Liver (tissue), 9 donors: ENCODE results near the gene NUP93. TPM values are rescaled to one million over a fixed set of nuclear protein-coding genes. Genes with fewer than 3 reads are reported as not detected.

Experiments
- DNase-seq: peaks from one replicate; pipeline ENCODE4 v3.0.0-alpha.2; 2017; ENCODE audit warnings: low spot score
- H3K27ac ChIP-seq, 2 donors: one replicate each; pipeline ENCODE4 v1.7.0; 2013; ENCODE audit warnings: inconsistent platforms in 2 of 2, low read length in 2 of 2, control low read depth in 1 of 2, low read depth in 1 of 2, mild to moderate bottlenecking in 1 of 2
- H3K27me3 ChIP-seq, 4 donors: one replicate each; pipeline versions ENCODE4 v1.6.1 to v1.7.0; 2013; ENCODE audit warnings: low read length in 3 of 4, inconsistent platforms in 1 of 4, mild to moderate bottlenecking in 1 of 4, moderate library complexity in 1 of 4; ENCODE audit not compliant: control insufficient read depth in 4 of 4, insufficient read depth in 4 of 4
- H3K36me3 ChIP-seq, 4 donors: one replicate each; pipeline versions ENCODE4 v1.6.1 to v1.7.0; 2013; ENCODE audit warnings: low read length in 3 of 4, mild to moderate bottlenecking in 3 of 4, low read depth in 1 of 4, moderate library complexity in 1 of 4; ENCODE audit not compliant: control insufficient read depth in 4 of 4, insufficient read depth in 3 of 4
- H3K4me1 ChIP-seq, 4 donors: one replicate each; pipeline versions ENCODE4 v1.6.1 to v1.7.0; 2013; ENCODE audit warnings: low read length in 3 of 4, mild to moderate bottlenecking in 3 of 4, moderate library complexity in 1 of 4; ENCODE audit not compliant: control insufficient read depth in 4 of 4, insufficient read depth in 4 of 4
- H3K4me3 ChIP-seq, 3 donors: one replicate each; pipeline versions ENCODE4 v1.6.1 to v1.7.0; 2013; ENCODE audit warnings: low read length in 3 of 3, control low read depth in 1 of 3, low read depth in 1 of 3, mild to moderate bottlenecking in 1 of 3
- H3K9ac ChIP-seq, 2 donors: one replicate each; pipeline ENCODE4 v1.7.0; 2013; ENCODE audit warnings: low read length in 2 of 2, mild to moderate bottlenecking in 2 of 2, moderate library complexity in 2 of 2, control low read depth in 1 of 2, low read depth in 1 of 2
- H3K9me3 ChIP-seq, 4 donors: one replicate each; pipeline versions ENCODE4 v1.6.1 to v1.7.0; 2013; ENCODE audit warnings: low read length in 3 of 4; ENCODE audit not compliant: control insufficient read depth in 4 of 4
- ATF3 ChIP-seq: IDR thresholded peaks from 2 replicates; pipeline ENCODE4 v1.6.1; 2016; ENCODE audit warnings: antibody characterized with exemption
- CTCF ChIP-seq: fragments of 150-350 bp; IDR thresholded peaks from 2 replicates; pipeline ENCODE4 v1.5.1; 2017; ENCODE audit warnings: improper control_type of control experiment, low read depth, low read length; ENCODE audit not compliant: missing input control
- FOXA2 ChIP-seq: IDR thresholded peaks from 2 replicates; pipeline ENCODE4 v1.6.1; 2016; ENCODE audit warnings: antibody characterized with exemption
- GABPA ChIP-seq, 2 donors: IDR thresholded peaks in 1 of 2; conservative IDR thresholded peaks in 1 of 2; 2 replicates each; pipeline ENCODE4 v1.6.1; 2016; ENCODE audit warnings: antibody characterized with exemption in 2 of 2, mild to moderate bottlenecking in 1 of 2, moderate library complexity in 1 of 2
- HNF4A ChIP-seq, 2 donors: conservative IDR thresholded peaks; 2 replicates each; pipeline ENCODE4 v1.6.1; 2016; ENCODE audit warnings: antibody characterized with exemption in 2 of 2, mild to moderate bottlenecking in 2 of 2
- JUND ChIP-seq, 2 donors: IDR thresholded peaks; 2 replicates each; pipeline ENCODE4 v1.6.1; 2016; ENCODE audit warnings: antibody characterized with exemption in 2 of 2
- MAX ChIP-seq: IDR thresholded peaks from 2 replicates; pipeline ENCODE4 v1.6.1; 2016; ENCODE audit warnings: antibody characterized with exemption
- RAD21 ChIP-seq, 2 donors: IDR thresholded peaks; 2 replicates each; pipeline ENCODE4 v1.6.1; 2016; ENCODE audit warnings: antibody characterized with exemption in 2 of 2, mild to moderate bottlenecking in 2 of 2
- REST ChIP-seq: IDR thresholded peaks from 2 replicates; pipeline ENCODE4 v1.6.1; 2016; ENCODE audit warnings: antibody characterized with exemption, mild to moderate bottlenecking
- RXRA ChIP-seq, 2 donors: IDR thresholded peaks; 2 replicates each; pipeline ENCODE4 v1.6.1; 2017 to 2018; ENCODE audit warnings: antibody characterized with exemption in 2 of 2, mild to moderate bottlenecking in 1 of 2
- SP1 ChIP-seq: IDR thresholded peaks from 2 replicates; pipeline ENCODE4 v1.6.1; 2018; ENCODE audit warnings: antibody characterized with exemption, mild to moderate bottlenecking
- TAF1 ChIP-seq: conservative IDR thresholded peaks from 2 replicates; pipeline ENCODE4 v1.6.1; 2016; ENCODE audit warnings: antibody characterized with exemption, mild to moderate bottlenecking
- YY1 ChIP-seq: IDR thresholded peaks from 2 replicates; pipeline ENCODE4 v1.6.1; 2016; ENCODE audit warnings: antibody characterized with exemption, mild to moderate bottlenecking
- ZBTB33 ChIP-seq: IDR thresholded peaks from 2 replicates; pipeline ENCODE4 v1.6.1; 2016; ENCODE audit warnings: antibody characterized with exemption
- WGBS: extraction: QIAGEN DNeasy Blood & Tissue Kit; methylation state at CpG from one replicate; pipeline ENCODE4 v1.1.7; 2013; 5-methylcytosine and 5-hydroxymethylcytosine counted together
- polyA plus RNA-seq, 2 donors: library from polyadenylated mRNA; stranded (reverse) in 1 of 2; unstranded in 1 of 2; fragments of 200-250 nt in 1 of 2; fragments of >200 nt in 1 of 2; fragmentation: Nextera tagmentation in 1 of 2; extraction: Ambion mirVana in 1 of 2; gene quantifications; one replicate each; pipeline versions ENCODE4 v1.2.1 to v1.2.3, GENCODE V29; 2013 to 2015
- total RNA-seq, 2 donors: library from RNA; depleted of rRNA; stranded (reverse); fragments of >200 nt; gene quantifications; one replicate each; pipeline ENCODE4 v1.2.3, GENCODE V29; 2014
- donor health status: healthy.
- donor health status: healthy.
- donor health status: healthy.
- donor health status: healthy.
- donor health status: healthy.

The NUP93 gene
- total and polyA plus RNA-seq, 4 donors = 8.2 to 31.8 (median 9.8) TPM

GRCh38 chr16:56781528-56781961 lies 51.6 kb downstream of the NUP93 start:
- DNase-seq = no peak
- no peaks in the 10 kb centered on the region for H3K9me3 ChIP-seq
- H3K36me3 ChIP-seq = no peaks in the 10 kb centered on the region
- H3K4me1 ChIP-seq = peaks cover 0 to 2% (median 0%) of the 10 kb centered on the region in 4 donors
- no peak overlapping the region for H3K9ac ChIP-seq
- H3K27me3 ChIP-seq = no peaks in the 10 kb centered on the region
- H3K4me3 ChIP-seq = no peak overlapping the region
- no peak overlapping the region for H3K27ac ChIP-seq
- WGBS = 92% methylated on average over 6 of the region's 6 CpGs
- TF ChIP-seq ATF3 (no peak), SP1 (no peak), RAD21 (IDR thresholded peaks at IDR 0.05) (no peak), TAF1 (no peak), JUND (IDR thresholded peaks at IDR 0.05) (no peak), YY1 (no peak), MAX (no peak)

GRCh38 chr16:56783344-56783743 lies 53.4 kb downstream of the NUP93 start:
- Histone ChIP-seq H3K4me3 (no peak overlapping the region), H3K27me3 (no peaks in the 10 kb centered on the region), H3K27ac (no peak overlapping the region), H3K4me1 (no peaks in the 10 kb centered on the region), H3K36me3 (no peaks in the 10 kb centered on the region), H3K9me3 (no peaks in the 10 kb centered on the region), H3K9ac (no peak overlapping the region)
- no peak for DNase-seq
- 90% methylated on average over 5 of the region's 5 CpGs for WGBS
- no peak for TF ChIP-seq GABPA (IDR thresholded peaks at IDR 0.05 in 1 of 2, conservative IDR thresholded peaks at IDR 0.05 in 1 of 2)

- no peak for TF ChIP-seq REST
- no peak for TF ChIP-seq CTCF
- no peak for TF ChIP-seq FOXA2
- no peak for TF ChIP-seq ZBTB33
- TF ChIP-seq RXRA (IDR thresholded peaks at IDR 0.05) = no peak
- TF ChIP-seq ATF3 = no peak
- no peak for TF ChIP-seq YY1
- no peak for TF ChIP-seq TAF1
- TF ChIP-seq HNF4A (conservative IDR thresholded peaks at IDR 0.05) = no peak
- no peak for TF ChIP-seq GABPA (IDR thresholded peaks at IDR 0.05 in 1 of 2, conservative IDR thresholded peaks at IDR 0.05 in 1 of 2)
- Histone ChIP-seq H3K4me3 (no peak overlapping the region), H3K27me3 (no peaks in the 10 kb centered on the region), H3K9me3 (no peaks in the 10 kb centered on the region), H3K9ac (no peak overlapping the region), H3K36me3 (no peaks in the 10 kb centered on the region), H3K27ac (no peak overlapping the region), H3K4me1 (no peaks in the 10 kb centered on the region)
- WGBS = 97% methylated on average over 6 of the region's 6 CpGs
- DNase-seq = no peak
Observed at GRCh38 chr16:56785317-56785716, 55.4 kb downstream of the NUP93 start.
